ENCODE measurements around the gene TMEM179.

Gene TMEM179

DNA sequence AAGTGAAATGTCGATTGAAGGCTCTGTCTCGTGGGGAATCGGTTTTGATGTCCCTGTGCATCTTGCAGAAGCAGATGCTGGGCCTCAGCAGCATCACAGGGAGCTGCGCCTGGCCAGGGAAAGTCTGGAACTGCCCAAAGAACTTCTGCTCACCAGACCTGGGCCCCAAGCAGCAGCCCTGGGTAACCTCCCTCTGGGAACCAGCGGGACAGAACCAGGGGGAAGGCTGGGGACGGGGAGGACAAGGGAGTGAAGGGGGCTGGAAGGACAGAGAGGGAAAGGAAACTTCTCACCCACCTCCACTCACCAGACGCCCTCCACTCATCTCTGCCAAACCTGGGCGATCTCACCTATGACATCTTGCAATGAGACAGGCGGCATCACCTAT lies 51.8 kb downstream of the TMEM179 start:
- TF ChIP-seq, protein P1, sequence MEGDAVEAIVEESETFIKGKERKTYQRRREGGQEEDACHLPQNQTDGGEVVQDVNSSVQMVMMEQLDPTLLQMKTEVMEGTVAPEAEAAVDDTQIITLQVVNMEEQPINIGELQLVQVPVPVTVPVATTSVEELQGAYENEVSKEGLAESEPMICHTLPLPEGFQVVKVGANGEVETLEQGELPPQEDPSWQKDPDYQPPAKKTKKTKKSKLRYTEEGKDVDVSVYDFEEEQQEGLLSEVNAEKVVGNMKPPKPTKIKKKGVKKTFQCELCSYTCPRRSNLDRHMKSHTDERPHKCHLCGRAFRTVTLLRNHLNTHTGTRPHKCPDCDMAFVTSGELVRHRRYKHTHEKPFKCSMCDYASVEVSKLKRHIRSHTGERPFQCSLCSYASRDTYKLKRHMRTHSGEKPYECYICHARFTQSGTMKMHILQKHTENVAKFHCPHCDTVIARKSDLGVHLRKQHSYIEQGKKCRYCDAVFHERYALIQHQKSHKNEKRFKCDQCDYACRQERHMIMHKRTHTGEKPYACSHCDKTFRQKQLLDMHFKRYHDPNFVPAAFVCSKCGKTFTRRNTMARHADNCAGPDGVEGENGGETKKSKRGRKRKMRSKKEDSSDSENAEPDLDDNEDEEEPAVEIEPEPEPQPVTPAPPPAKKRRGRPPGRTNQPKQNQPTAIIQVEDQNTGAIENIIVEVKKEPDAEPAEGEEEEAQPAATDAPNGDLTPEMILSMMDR (IDR thresholded peaks at IDR 0.05; ENCODE audit: low read depth, low read length), result no peak
- H3K4me3 ChIP-seq (ENCODE audit: low read depth, low read length), result no peak overlapping the region

DNA sequence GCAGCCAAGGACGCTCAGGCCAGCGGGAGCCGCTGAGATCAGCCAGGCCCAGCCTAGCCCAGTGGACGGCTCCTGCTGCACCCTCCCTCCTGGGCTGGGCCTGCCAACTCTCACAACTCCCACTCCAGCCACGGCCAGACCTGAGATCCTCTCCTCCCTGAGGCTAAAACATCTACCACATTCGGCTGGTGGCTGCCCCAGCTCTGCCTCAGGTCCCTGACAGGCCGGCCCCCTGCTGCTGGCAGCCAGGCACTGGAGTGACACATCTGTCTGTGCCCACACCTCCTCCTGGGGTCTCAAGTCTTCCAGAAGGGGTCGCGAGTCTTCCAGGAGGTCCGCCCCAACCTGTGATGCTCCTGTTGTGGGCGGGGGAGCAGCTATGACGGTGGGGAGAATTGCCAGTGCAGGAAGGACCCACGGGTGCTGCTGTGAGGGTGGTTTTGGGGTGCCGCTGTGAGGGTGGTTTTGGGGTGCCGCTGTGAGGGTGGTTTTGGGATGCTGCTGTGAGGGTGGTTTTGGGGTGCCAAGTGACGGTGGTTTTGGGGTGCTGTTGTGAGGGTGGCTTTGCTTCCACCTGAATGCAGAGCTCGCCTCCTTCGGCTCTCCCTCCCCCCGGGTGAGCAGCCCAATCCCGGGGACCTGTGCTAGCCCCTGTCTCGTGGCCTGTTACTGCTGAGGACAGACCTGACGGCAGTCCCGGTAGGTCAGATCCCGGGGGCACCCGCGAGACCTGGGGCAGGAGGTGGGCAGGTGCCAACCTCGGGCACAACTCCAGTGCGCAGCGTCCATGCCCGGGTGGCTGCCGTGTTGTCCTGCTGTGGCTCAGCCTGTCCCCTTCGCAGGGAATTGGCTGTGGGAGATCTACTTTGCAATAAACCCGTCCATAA lies 52.5 kb downstream of the TMEM179 start:
- TF ChIP-seq, protein P1 (IDR thresholded peaks at IDR 0.05; ENCODE audit: low read depth, low read length), result no peak
- no peak overlapping the region for H3K4me3 ChIP-seq (ENCODE audit: low read depth, low read length)

DNA sequence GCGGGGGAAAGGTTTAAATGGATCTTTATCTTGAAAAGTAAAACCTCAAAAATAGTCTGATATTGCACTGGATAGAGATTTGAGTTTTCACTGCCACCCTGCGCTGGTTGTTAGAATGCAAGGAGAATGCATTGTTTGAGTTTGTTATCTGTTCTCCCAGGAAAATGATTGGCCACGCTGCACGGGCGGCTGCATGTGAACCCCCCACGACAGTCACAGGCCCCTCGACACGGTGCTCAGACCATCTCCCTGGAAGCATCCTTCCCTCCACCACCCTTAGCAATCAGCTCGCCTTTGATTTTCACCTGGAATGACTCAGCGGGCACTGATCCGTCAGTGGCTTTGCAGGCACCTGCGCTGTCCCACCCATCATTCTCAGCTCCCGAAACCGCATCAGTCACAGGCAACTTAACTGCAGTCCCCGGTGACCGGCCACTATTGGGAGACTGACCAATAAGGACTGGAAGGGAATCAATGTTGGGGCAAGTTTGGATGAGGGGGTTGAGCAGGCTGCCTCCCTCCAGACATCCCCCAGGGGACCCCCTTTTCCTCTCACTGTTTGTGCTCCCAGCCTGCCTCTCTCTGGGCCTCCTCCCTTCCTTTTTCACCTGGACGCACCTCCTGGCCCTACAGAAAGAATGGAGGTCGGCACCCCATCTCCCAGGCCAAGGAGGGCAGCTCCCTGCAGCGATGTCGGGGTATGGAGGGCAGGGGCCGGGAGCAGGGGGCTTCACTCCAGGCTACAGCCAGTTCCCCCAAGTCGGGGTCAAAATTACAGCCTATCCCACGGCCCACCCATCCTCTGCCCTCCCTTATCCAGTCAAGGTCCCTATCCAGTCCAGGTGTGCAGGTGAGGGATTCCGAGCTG lies 53.5 kb downstream of the TMEM179 start:
- no peak overlapping the region for H3K4me3 ChIP-seq (ENCODE audit: low read depth, low read length)
- TF ChIP-seq, protein P1 (IDR thresholded peaks at IDR 0.05; ENCODE audit: low read depth, low read length), result no peak

DNA sequence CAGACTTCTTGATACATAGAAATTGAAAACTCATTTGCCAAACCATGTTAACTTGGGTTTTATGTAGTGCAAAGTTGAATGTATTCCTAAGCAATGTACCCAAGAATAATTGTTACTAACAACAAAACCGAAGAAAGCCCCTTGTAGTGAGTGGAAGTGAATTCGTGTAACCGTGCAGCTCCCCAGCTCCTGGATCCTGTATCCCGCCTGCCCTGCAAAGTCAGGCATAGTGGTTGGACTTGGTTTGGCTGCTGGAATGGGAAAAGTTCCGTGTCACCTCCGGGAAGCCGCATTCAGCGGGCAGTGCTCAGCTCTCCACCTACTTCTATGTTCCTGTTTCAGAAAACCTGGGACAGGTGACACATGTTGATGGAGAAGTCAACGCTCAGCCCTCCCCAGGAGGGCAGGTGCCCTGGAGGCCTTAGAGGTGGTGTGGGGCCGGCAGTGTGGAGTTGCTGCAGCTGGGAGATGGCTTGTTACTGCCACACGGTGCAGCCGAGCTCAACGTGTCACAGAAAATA lies 54.2 kb downstream of the TMEM179 start:
- no peak overlapping the region for H3K4me3 ChIP-seq (ENCODE audit: low read depth, low read length)

DNA sequence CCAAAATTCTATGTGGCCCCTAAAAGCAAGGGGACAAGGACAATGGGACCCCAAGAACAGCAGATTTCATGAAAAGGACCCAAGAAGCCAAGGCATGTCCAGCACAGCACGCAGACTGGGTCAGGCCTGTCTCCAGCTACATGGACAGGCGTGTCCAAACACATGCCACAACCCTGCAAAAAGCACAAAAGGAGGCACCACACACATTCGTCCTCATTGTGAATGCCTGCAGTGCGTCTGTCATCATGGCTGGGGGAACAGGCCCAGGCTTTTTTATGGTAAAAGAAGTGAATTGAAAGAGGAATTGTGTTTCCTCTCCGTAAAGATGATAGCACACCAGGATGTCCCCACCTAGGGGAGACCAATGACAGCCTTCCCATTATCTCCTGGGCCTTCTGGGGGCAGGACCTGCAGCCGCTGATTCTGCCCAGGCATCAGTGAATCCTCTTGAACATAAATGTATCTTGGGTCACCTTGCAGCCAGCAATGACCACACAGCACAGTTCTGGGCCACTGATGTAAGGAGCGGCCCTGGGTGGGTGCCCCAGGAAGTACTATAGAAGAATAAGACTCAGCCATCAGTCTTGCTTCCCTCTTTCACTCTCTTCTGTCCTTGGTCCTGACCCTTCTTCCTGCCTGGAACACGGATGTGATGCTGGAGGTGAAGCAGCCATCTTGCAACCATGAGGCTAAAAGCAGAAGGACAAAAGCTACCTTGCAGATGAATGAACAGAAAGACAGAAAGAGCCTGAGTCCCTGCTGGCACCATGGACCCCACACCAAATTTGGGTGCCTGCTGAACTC lies 54.8 kb downstream of the TMEM179 start:
- no peak overlapping the region for H3K4me3 ChIP-seq (ENCODE audit: low read depth, low read length)
- TF ChIP-seq, protein P1 (IDR thresholded peaks at IDR 0.05; ENCODE audit: low read depth, low read length), result no peak

More for the DNA sequence above, 54.2 kb downstream of the TMEM179 start:
- TF ChIP-seq, protein P1 (IDR thresholded peaks at IDR 0.05; ENCODE audit: low read depth, low read length), result no peak

DNA sequence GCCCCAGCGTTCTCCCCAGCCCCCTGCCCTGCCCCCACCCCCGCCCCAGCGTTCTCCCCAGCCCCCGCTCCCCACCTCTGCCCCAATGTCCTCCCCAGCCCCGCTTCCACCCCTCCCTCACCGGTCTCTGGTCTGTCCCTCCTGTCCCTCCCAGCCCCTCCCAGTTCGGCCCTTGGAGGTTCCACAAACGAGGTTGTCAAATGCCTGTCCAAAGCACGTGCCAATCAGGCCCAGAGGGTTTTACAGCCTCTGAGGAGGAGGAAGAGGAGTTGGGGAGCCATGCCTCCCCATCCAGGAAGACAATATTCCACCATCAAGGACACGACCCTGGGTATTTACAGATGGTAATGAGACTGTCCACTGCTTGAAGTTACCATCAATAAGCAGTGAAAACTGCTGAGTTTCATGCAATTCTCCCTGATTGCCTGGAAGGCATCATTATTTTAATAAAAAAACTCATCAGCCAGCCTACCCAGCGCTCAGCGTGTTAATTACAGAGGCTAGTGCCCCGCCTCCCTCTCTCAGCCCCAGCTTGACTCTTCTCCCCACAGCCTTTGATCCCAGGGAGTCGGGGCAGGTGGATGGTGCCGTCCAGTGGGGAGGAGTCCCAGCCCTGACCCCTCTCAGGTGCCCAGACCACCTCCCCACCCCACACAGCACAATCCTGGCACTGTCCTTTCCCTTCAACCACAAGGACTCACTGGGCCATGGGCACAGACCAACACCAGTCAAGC lies 55.6 kb downstream of the TMEM179 start:
- TF ChIP-seq, protein P1 (IDR thresholded peaks at IDR 0.05; ENCODE audit: low read depth, low read length), result no peak
- no peak overlapping the region for H3K4me3 ChIP-seq (ENCODE audit: low read depth, low read length)
